ENCODE results near the gene HLA-DPA1. TPM values are rescaled to one million over a fixed set of nuclear protein-coding genes. Genes with fewer than 3 reads are reported as not detected.

Gene HLA-DPA1
- total RNA-seq, 1 experiment from 2014 or later: 0.43 TPM

- intact Hi-C loops (cut with micrococcal nuclease; ENCODE audit: unreplicated experiment): no loop called here
- BruUV-seq (replicated peaks): no TSS peak
- Histone ChIP-seq H3K4me1 (ENCODE audit: insufficient read depth, low read length, poor library complexity, severe bottlenecking) (no peaks in the 10 kb centered on the region), H3K9me3 (ENCODE audit: low read depth, low read length, poor library complexity, severe bottlenecking) (no peaks in the 10 kb centered on the region), H3K4me3 (ENCODE audit: low read depth, low read length, poor library complexity, severe bottlenecking) (peak overlapping the region; percentile 19), H3K27me3 (replicated peaks; ENCODE audit: insufficient read depth, low read depth, low read length, poor library complexity) (no peaks in the 10 kb centered on the region), H3K27ac (ENCODE audit: low read depth, low read length, poor library complexity, severe bottlenecking) (no peak overlapping the region), H3K36me3 (ENCODE audit: insufficient read depth, low read length, poor library complexity, severe bottlenecking) (no peaks in the 10 kb centered on the region)
- TF ChIP-seq, protein P1, sequence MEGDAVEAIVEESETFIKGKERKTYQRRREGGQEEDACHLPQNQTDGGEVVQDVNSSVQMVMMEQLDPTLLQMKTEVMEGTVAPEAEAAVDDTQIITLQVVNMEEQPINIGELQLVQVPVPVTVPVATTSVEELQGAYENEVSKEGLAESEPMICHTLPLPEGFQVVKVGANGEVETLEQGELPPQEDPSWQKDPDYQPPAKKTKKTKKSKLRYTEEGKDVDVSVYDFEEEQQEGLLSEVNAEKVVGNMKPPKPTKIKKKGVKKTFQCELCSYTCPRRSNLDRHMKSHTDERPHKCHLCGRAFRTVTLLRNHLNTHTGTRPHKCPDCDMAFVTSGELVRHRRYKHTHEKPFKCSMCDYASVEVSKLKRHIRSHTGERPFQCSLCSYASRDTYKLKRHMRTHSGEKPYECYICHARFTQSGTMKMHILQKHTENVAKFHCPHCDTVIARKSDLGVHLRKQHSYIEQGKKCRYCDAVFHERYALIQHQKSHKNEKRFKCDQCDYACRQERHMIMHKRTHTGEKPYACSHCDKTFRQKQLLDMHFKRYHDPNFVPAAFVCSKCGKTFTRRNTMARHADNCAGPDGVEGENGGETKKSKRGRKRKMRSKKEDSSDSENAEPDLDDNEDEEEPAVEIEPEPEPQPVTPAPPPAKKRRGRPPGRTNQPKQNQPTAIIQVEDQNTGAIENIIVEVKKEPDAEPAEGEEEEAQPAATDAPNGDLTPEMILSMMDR (conservative IDR thresholded peaks at IDR 0.05; ENCODE audit: low read depth, low read length): no peak
- ChIA-PET CTCF (no interaction called here), POLR2A (ENCODE audit: low non-redundant PET) (no interaction called here)
- no peak for DNase-seq (ENCODE audit: low spot score)
Observed at GRCh38 chr6:33081098-33081824, 7.8 kb upstream of the HLA-DPA1 start.

DNA sequence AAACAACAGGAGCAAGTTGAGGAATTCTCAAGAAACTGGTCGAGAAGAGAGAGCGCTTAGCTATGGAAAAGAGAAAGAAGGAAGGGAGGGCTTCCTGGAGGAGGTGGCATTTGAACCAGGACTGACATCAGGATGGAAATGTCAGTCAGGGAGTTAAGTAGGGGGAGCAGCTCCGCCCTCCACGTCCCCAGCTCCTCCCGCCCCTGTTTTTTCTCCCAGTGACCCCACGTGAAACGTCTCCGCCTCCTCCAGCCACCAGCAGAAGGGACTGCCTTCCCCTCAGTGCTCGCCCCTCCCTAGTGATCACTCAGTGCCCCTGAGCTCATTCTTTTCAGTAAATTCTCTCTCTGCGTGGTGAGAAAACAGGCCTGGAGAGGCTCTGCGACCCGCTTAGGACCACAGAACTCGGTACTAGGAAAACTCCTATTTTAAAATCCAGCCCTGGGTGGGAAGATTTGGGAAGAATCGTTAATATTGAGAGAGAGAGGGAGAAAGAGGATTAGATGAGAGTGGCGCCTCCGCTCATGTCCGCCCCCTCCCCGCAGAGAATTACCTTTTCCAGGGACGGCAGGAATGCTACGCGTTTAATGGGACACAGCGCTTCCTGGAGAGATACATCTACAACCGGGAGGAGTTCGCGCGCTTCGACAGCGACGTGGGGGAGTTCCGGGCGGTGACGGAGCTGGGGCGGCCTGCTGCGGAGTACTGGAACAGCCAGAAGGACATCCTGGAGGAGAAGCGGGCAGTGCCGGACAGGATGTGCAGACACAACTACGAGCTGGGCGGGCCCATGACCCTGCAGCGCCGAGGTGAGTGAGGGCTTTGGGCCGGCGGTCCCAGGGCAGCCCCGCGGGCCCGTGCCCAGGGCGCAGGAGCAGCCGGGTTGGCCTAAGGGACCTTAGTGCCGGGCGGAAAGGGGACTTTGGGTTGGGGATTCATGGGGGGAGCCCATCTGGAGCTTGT, 7.0 kb upstream of the HLA-DPA1 start:
- H3K4me3 ChIP-seq (ENCODE audit: low read depth, low read length, poor library complexity, severe bottlenecking): peak overlapping the region; percentile 19
- no peak overlapping the region for H3K27ac ChIP-seq (ENCODE audit: low read depth, low read length, poor library complexity, severe bottlenecking)

GRCh38 chr6:33079580-33079979, 6.1 kb upstream of the HLA-DPA1 start:
- ChIA-PET CTCF (no interaction called here), POLR2A (ENCODE audit: low non-redundant PET) (no interaction called here)
- TF ChIP-seq, protein P1 (conservative IDR thresholded peaks at IDR 0.05; ENCODE audit: low read depth, low read length): no peak
- TF ChIP-seq EZH2 (IDR thresholded peaks at IDR 0.05; ENCODE audit: borderline replicate concordance, low read depth, low read length, poor library complexity, severe bottlenecking): no peak
- no peaks in the 10 kb centered on the region for H3K36me3 ChIP-seq (ENCODE audit: insufficient read depth, low read length, poor library complexity, severe bottlenecking)
- no peak overlapping the region for H3K27ac ChIP-seq (ENCODE audit: low read depth, low read length, poor library complexity, severe bottlenecking)
- H3K9me3 ChIP-seq (ENCODE audit: low read depth, low read length, poor library complexity, severe bottlenecking): no peaks in the 10 kb centered on the region
- H3K27me3 ChIP-seq (replicated peaks; ENCODE audit: insufficient read depth, low read depth, low read length, poor library complexity): peaks cover 5% of the 10 kb centered on the region
- no peak overlapping the region for H3K4me3 ChIP-seq (ENCODE audit: low read depth, low read length, poor library complexity, severe bottlenecking)
- BruUV-seq (replicated peaks): no TSS peak
- no peaks in the 10 kb centered on the region for H3K4me1 ChIP-seq (ENCODE audit: insufficient read depth, low read length, poor library complexity, severe bottlenecking)
- intact Hi-C loops (cut with micrococcal nuclease; ENCODE audit: unreplicated experiment): loop anchor here (10.0 kb wide), 1 partner anchor 55 kb away; no protein-coding TSS in a partner anchor
- no peak for DNase-seq (ENCODE audit: low spot score)

More for the DNA sequence above, 7.0 kb upstream of the HLA-DPA1 start:
- H3K4me1 ChIP-seq (ENCODE audit: insufficient read depth, low read length, poor library complexity, severe bottlenecking): no peaks in the 10 kb centered on the region
- CTCF ChIA-PET: no interaction called here
- H3K36me3 ChIP-seq (ENCODE audit: insufficient read depth, low read length, poor library complexity, severe bottlenecking): no peaks in the 10 kb centered on the region
- peak; percentile 46 for DNase-seq (ENCODE audit: low spot score)
- peaks cover 4% of the 10 kb centered on the region for H3K27me3 ChIP-seq (replicated peaks; ENCODE audit: insufficient read depth, low read depth, low read length, poor library complexity)
- intact Hi-C loops (cut with micrococcal nuclease; ENCODE audit: unreplicated experiment): no loop called here
- POLR2A ChIA-PET (ENCODE audit: low non-redundant PET): no interaction called here
- no peak for TF ChIP-seq EZH2 (IDR thresholded peaks at IDR 0.05; ENCODE audit: borderline replicate concordance, low read depth, low read length, poor library complexity, severe bottlenecking)
- TF ChIP-seq, protein P1 (conservative IDR thresholded peaks at IDR 0.05; ENCODE audit: low read depth, low read length): no peak
- no TSS peak for BruUV-seq (replicated peaks)
- H3K9me3 ChIP-seq (ENCODE audit: low read depth, low read length, poor library complexity, severe bottlenecking): no peaks in the 10 kb centered on the region

All from A673 (cell line).